ENCODE measurements around the gene ERLIN1. TPM values are rescaled to one million over a fixed set of nuclear protein-coding genes. Genes with fewer than 3 reads are reported as not detected.

Gene ERLIN1
- total and polyA plus RNA-seq, 4 donors: 21.7 to 85.4 (median 70.0) TPM

- Histone ChIP-seq H3K9me3 (ENCODE audit: control insufficient read depth in 4 of 4, low read length in 3 of 4) (no peaks in the 10 kb centered on the region), H3K27me3 (ENCODE audit: control insufficient read depth in 4 of 4, insufficient read depth in 4 of 4, low read length in 3 of 4) (no peaks in the 10 kb centered on the region), H3K4me3 (ENCODE audit: low read depth in 1 of 3, low read length in 3 of 3) (no peak overlapping the region), H3K9ac (ENCODE audit: low read depth in 1 of 2, low read length in 2 of 2) (no peak overlapping the region), H3K36me3 (ENCODE audit: control insufficient read depth in 4 of 4, insufficient read depth in 3 of 4, low read depth in 1 of 4, low read length in 3 of 4) (no peaks in the 10 kb centered on the region), H3K27ac (ENCODE audit: low read depth in 1 of 2, low read length in 2 of 2) (no peak overlapping the region), H3K4me1 (ENCODE audit: control insufficient read depth in 4 of 4, insufficient read depth in 4 of 4, low read length in 3 of 4) (peaks cover 0 to 5% (median 3%) of the 10 kb centered on the region in 4 donors)
- TF ChIP-seq YY1 (IDR thresholded peaks at IDR 0.05): no peak
- no peak for TF ChIP-seq JUND (IDR thresholded peaks at IDR 0.05)
- TF ChIP-seq EGR1 (IDR thresholded peaks at IDR 0.05; ENCODE audit: low read depth in 2 of 2): no peak
- TF ChIP-seq HNF4A (conservative IDR thresholded peaks at IDR 0.05): no peak
- no peak for TF ChIP-seq RXRA (IDR thresholded peaks at IDR 0.05)
- no peak for TF ChIP-seq ATF3 (IDR thresholded peaks at IDR 0.05)
- TF ChIP-seq HNF4G (IDR thresholded peaks at IDR 0.05): no peak
- no peak for TF ChIP-seq TAF1 (conservative IDR thresholded peaks at IDR 0.05)
- TF ChIP-seq REST (IDR thresholded peaks at IDR 0.05): no peak
- no peak for TF ChIP-seq ZBTB33 (IDR thresholded peaks at IDR 0.05)
- no peak for TF ChIP-seq NR2F2 (IDR thresholded peaks at IDR 0.05)
- no peak for TF ChIP-seq MAX (IDR thresholded peaks at IDR 0.05)
- no peak for TF ChIP-seq FOXA2 (IDR thresholded peaks at IDR 0.05)
- no peak for TF ChIP-seq RAD21 (IDR thresholded peaks at IDR 0.05)
- no peak for TF ChIP-seq GABPA (IDR thresholded peaks at IDR 0.05 in 1 of 2, conservative IDR thresholded peaks at IDR 0.05 in 1 of 2)
- 80% methylated on average over 7 of the region's 7 CpGs for WGBS
- DNase-seq (ENCODE audit: low spot score): no peak
These were observed 46.8 kb downstream of the ERLIN1 start for GRCh38 chr10:100138921-100139496.

GRCh38 chr10:100135486-100135885, 50.3 kb downstream of the ERLIN1 start:
- Histone ChIP-seq H3K9me3 (ENCODE audit: control insufficient read depth in 4 of 4, low read length in 3 of 4) (no peaks in the 10 kb centered on the region), H3K36me3 (ENCODE audit: control insufficient read depth in 4 of 4, insufficient read depth in 3 of 4, low read depth in 1 of 4, low read length in 3 of 4) (no peaks in the 10 kb centered on the region), H3K27ac (ENCODE audit: low read depth in 1 of 2, low read length in 2 of 2) (no peak overlapping the region), H3K27me3 (ENCODE audit: control insufficient read depth in 4 of 4, insufficient read depth in 4 of 4, low read length in 3 of 4) (no peaks in the 10 kb centered on the region), H3K9ac (ENCODE audit: low read depth in 1 of 2, low read length in 2 of 2) (no peak overlapping the region), H3K4me1 (ENCODE audit: control insufficient read depth in 4 of 4, insufficient read depth in 4 of 4, low read length in 3 of 4) (no peaks in the 10 kb centered on the region), H3K4me3 (ENCODE audit: low read depth in 1 of 3, low read length in 3 of 3) (no peak overlapping the region)
- DNase-seq (ENCODE audit: low spot score): no peak
- no peak for TF ChIP-seq JUND (IDR thresholded peaks at IDR 0.05)
- no peak for TF ChIP-seq CTCF (IDR thresholded peaks at IDR 0.05; ENCODE audit: low read depth, low read length, missing input control)
- no peak for TF ChIP-seq HNF4G (IDR thresholded peaks at IDR 0.05)
- TF ChIP-seq REST (IDR thresholded peaks at IDR 0.05): no peak
- TF ChIP-seq YY1 (IDR thresholded peaks at IDR 0.05): no peak
- no peak for TF ChIP-seq SP1 (IDR thresholded peaks at IDR 0.05)
- TF ChIP-seq ZBTB33 (IDR thresholded peaks at IDR 0.05): no peak
- TF ChIP-seq NR2F2 (IDR thresholded peaks at IDR 0.05): no peak
- TF ChIP-seq FOXA2 (IDR thresholded peaks at IDR 0.05): no peak
- TF ChIP-seq EGR1 (IDR thresholded peaks at IDR 0.05; ENCODE audit: low read depth in 2 of 2): no peak
- no peak for TF ChIP-seq FOXA1 (IDR thresholded peaks at IDR 0.05)
- TF ChIP-seq RXRA (IDR thresholded peaks at IDR 0.05): no peak
- no peak for TF ChIP-seq MAX (IDR thresholded peaks at IDR 0.05)
